Smooth muscle cell (in vitro differentiated cells): ENCODE measurements around the gene PTCRA. TPM values are rescaled to one million over a fixed set of nuclear protein-coding genes. Genes with fewer than 3 reads are reported as not detected.

Source experiments
- DNase-seq: peaks from one replicate; lab custom pipeline; 2025; ENCODE audit not compliant: unreplicated experiment; lab: John Stamatoyannopoulos, UW
- H2AFZ ChIP-seq: fragments of 200-600 bp; sonication (generic); 2 replicates; pipeline ENCODE4 v1.6.0; 2016; ENCODE audit warnings: antibody characterized with exemption, low read depth, mild to moderate bottlenecking
- H3F3A ChIP-seq: fragments of 200-600 bp; sonication (generic); 2 replicates; pipeline ENCODE4 v1.6.0; 2017; ENCODE audit warnings: antibody characterized with exemption, low read depth
- H3K27ac ChIP-seq: fragments of 200-600 bp; sonication (generic); 2 replicates; pipeline ENCODE4 v1.5.1; 2016; ENCODE audit warnings: low read depth, mild to moderate bottlenecking
- H3K27me3 ChIP-seq: fragments of 200-600 bp; sonication (generic); 2 replicates; pipeline ENCODE4 v1.6.1; 2016; ENCODE audit warnings: low read depth, mild to moderate bottlenecking
- H3K36me3 ChIP-seq: fragments of 200-600 bp; sonication (generic); 2 replicates; pipeline ENCODE4 v1.5.1; 2016; ENCODE audit warnings: low read depth
- H3K4me1 ChIP-seq: fragments of 200-600 bp; sonication (generic); 2 replicates; pipeline ENCODE4 v1.5.1; 2016; ENCODE audit warnings: low read depth
- H3K4me2 ChIP-seq: fragments of 200-600 bp; sonication (generic); 2 replicates; pipeline ENCODE4 v1.6.0; 2016; ENCODE audit warnings: mild to moderate bottlenecking
- H3K4me3 ChIP-seq: fragments of 200-600 bp; sonication (generic); 2 replicates; pipeline ENCODE4 v1.5.1; 2016; ENCODE audit warnings: mild to moderate bottlenecking
- H3K79me2 ChIP-seq: fragments of 200-600 bp; sonication (generic); 2 replicates; pipeline ENCODE4 v1.6.0; 2016; ENCODE audit warnings: low read depth, mild to moderate bottlenecking
- H3K9ac ChIP-seq: fragments of 200-600 bp; sonication (generic); 2 replicates; pipeline ENCODE4 v1.6.0; 2016; ENCODE audit warnings: low read depth
- H3K9me3 ChIP-seq: fragments of 200-600 bp; sonication (generic); replicated peaks from 2 replicates; pipeline ENCODE4 v1.5.1; 2016; ENCODE audit warnings: low read depth
- H4K20me1 ChIP-seq: fragments of 200-600 bp; sonication (generic); 2 replicates; pipeline ENCODE4 v1.6.0; 2016; ENCODE audit warnings: low read depth
- WGBS: methylation state at CpG from one replicate; pipeline ENCODE4 v1.1.7; 2016; ENCODE audit warnings: low lambda C conversion rate; 5-methylcytosine and 5-hydroxymethylcytosine counted together
- polyA plus RNA-seq: library from polyadenylated mRNA; unstranded; fragments of >200 nt; fragmentation: Nextera tagmentation; extraction: Ambion mirVana; gene quantifications from 2 replicates; pipeline ENCODE4 v1.2.1, GENCODE V29; 2016
- total RNA-seq: library from RNA; depleted of rRNA; stranded (reverse); fragments of >200 nt; gene quantifications from 2 replicates; pipeline ENCODE4 v1.2.3, GENCODE V29; 2014
- TF ChIP-seq, protein P1 (sequence below): fragments of 200-600 bp; sonication (generic); IDR thresholded peaks from 2 replicates; pipeline ENCODE4 v1.5.1; 2017; ENCODE audit warnings: borderline replicate concordance, mild to moderate bottlenecking, antibody characterized with exemption; ENCODE audit not compliant: insufficient read depth, poor library complexity, severe bottlenecking

Gene PTCRA
- total and polyA plus RNA-seq, 2 experiments from 2014 or later: not detected

DNA sequence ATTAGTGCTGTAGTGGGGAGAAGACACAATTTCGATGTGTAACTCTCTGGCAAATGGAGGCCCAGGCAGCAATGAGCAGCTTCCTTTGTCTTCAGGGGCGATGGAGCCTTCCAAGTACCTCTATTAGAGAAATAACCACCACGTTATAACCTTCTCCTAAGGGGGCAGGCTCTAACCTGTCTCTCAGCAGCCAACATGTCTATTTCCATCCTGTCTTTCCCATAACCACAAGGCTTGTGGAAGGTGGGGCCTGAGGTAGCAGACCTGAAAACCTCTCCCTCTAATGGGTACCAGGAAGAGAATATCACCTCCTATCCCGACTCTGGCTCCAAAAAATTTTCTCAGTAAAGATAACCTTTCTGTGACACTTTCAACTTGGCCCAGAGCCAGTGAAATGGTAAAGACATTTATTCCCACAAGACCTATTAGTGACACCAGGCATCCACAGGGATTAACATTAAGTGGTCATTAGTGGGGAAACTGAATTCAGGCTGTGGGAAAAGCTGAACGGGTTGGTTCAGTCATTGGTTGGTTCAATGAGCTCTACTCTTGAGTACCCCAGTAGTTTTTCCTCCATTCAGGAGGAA lies 59.2 kb downstream of the PTCRA start:
- Histone ChIP-seq H3K36me3 (no peaks in the 10 kb centered on the region), H3K27ac (no peak overlapping the region), H3K4me1 (peaks cover 15% of the 10 kb centered on the region), H3K4me2 (no peak overlapping the region), H3K79me2 (peaks cover 20% of the 10 kb centered on the region), H4K20me1 (peaks cover 19% of the 10 kb centered on the region), H3K4me3 (no peak overlapping the region), H2AFZ (no peak overlapping the region), H3K9ac (no peak overlapping the region), H3K9me3 (no peaks in the 10 kb centered on the region), H3F3A (peaks cover 14% of the 10 kb centered on the region), H3K27me3 (no peaks in the 10 kb centered on the region)
- WGBS: 83% methylated on average over 5 of the region's 5 CpGs
- TF ChIP-seq, protein P1, sequence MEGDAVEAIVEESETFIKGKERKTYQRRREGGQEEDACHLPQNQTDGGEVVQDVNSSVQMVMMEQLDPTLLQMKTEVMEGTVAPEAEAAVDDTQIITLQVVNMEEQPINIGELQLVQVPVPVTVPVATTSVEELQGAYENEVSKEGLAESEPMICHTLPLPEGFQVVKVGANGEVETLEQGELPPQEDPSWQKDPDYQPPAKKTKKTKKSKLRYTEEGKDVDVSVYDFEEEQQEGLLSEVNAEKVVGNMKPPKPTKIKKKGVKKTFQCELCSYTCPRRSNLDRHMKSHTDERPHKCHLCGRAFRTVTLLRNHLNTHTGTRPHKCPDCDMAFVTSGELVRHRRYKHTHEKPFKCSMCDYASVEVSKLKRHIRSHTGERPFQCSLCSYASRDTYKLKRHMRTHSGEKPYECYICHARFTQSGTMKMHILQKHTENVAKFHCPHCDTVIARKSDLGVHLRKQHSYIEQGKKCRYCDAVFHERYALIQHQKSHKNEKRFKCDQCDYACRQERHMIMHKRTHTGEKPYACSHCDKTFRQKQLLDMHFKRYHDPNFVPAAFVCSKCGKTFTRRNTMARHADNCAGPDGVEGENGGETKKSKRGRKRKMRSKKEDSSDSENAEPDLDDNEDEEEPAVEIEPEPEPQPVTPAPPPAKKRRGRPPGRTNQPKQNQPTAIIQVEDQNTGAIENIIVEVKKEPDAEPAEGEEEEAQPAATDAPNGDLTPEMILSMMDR: no peak
- no peak for DNase-seq

Other genes starting within 250 kb of the PTCRA start
- not detected in 2 replicates for gene PRPH2, start 193.5 kb upstream of the PTCRA start, total RNA-seq
- 0.07 TPM in 1 of 2 replicates, not detected in the other for gene PRPH2, start 193.5 kb upstream of the PTCRA start, polyA plus RNA-seq
- 30.1 and 31.5 TPM in 2 replicates for gene TBCC, start 169.9 kb upstream of the PTCRA start, total RNA-seq
- gene TBCC, start 169.9 kb upstream of the PTCRA start, polyA plus RNA-seq: 31.8 and 41.5 TPM in 2 replicates
- 7.2 and 7.9 TPM in 2 replicates for gene BICRAL, start 134.0 kb upstream of the PTCRA start, total RNA-seq
- 1.4 and 2.7 TPM in 2 replicates for gene BICRAL, start 134.0 kb upstream of the PTCRA start, polyA plus RNA-seq
- 64.0 and 75.4 TPM in 2 replicates for gene RPL7L1, start 36.4 kb upstream of the PTCRA start, total RNA-seq
- 51.7 and 57.6 TPM in 2 replicates for gene RPL7L1, start 36.4 kb upstream of the PTCRA start, polyA plus RNA-seq
- 16.3 and 20.5 TPM in 2 replicates for gene CNPY3, start 13.4 kb downstream of the PTCRA start, total RNA-seq
- 42.6 and 51.4 TPM in 2 replicates for gene CNPY3, start 13.4 kb downstream of the PTCRA start, polyA plus RNA-seq
- not detected in 2 replicates for gene GNMT, start 44.7 kb downstream of the PTCRA start, total RNA-seq
- 0.17 TPM in 1 of 2 replicates, not detected in the other for gene GNMT, start 44.7 kb downstream of the PTCRA start, polyA plus RNA-seq
- 9.7 and 11.3 TPM in 2 replicates for gene PEX6, start 63.1 kb downstream of the PTCRA start, total RNA-seq
- 23.4 and 24.6 TPM in 2 replicates for gene PEX6, start 63.1 kb downstream of the PTCRA start, polyA plus RNA-seq
- gene PPP2R5D, start 68.5 kb downstream of the PTCRA start, total RNA-seq: 33.4 and 51.3 TPM in 2 replicates
- gene PPP2R5D, start 68.5 kb downstream of the PTCRA start, polyA plus RNA-seq: 44.1 and 46.4 TPM in 2 replicates
- gene MEA1, start 97.9 kb downstream of the PTCRA start, total RNA-seq: 71.3 and 86.7 TPM in 2 replicates
- gene MEA1, start 97.9 kb downstream of the PTCRA start, polyA plus RNA-seq: 154 and 161 TPM in 2 replicates
- 51.5 and 61.8 TPM in 2 replicates for gene KLHDC3, start 98.2 kb downstream of the PTCRA start, total RNA-seq
- 102 and 113 TPM in 2 replicates for gene KLHDC3, start 98.2 kb downstream of the PTCRA start, polyA plus RNA-seq
- gene RRP36, start 105.6 kb downstream of the PTCRA start, total RNA-seq: 56.4 and 64.8 TPM in 2 replicates
- gene RRP36, start 105.6 kb downstream of the PTCRA start, polyA plus RNA-seq: 71.9 and 72.7 TPM in 2 replicates
- 36.9 and 51.4 TPM in 2 replicates for gene CUL7, start 137.8 kb downstream of the PTCRA start, total RNA-seq
- gene CUL7, start 137.8 kb downstream of the PTCRA start, polyA plus RNA-seq: 48.7 and 49.6 TPM in 2 replicates
- gene MRPL2, start 143.4 kb downstream of the PTCRA start, total RNA-seq: 16.4 and 24.0 TPM in 2 replicates
- gene MRPL2, start 143.4 kb downstream of the PTCRA start, polyA plus RNA-seq: 112 and 125 TPM in 2 replicates
- gene KLC4, start 143.6 kb downstream of the PTCRA start, total RNA-seq: 13.2 and 20.0 TPM in 2 replicates
- 25.3 and 25.7 TPM in 2 replicates for gene KLC4, start 143.6 kb downstream of the PTCRA start, polyA plus RNA-seq
- 376 and 417 TPM in 2 replicates for gene PTK7, start 160.3 kb downstream of the PTCRA start, total RNA-seq
- gene PTK7, start 160.3 kb downstream of the PTCRA start, polyA plus RNA-seq: 596 and 598 TPM in 2 replicates